Osteoblast (primary cell): ENCODE results near the gene NSD2. TPM values are rescaled to one million over a fixed set of nuclear protein-coding genes. Genes with fewer than 3 reads are reported as not detected.

Experiments used
- DNase-seq: peaks from one replicate; pipeline ENCODE4 v3.0.0; 2011; ENCODE audit warnings: low spot score, mixed read lengths; ENCODE audit not compliant: insufficient read length; ENCODE audit errors: missing footprints
- H2AFZ ChIP-seq: 2 replicates; pipeline ENCODE4 v1.6.0; 2011; ENCODE audit warnings: mild to moderate bottlenecking, low read length
- H3K27ac ChIP-seq: 2 replicates; pipeline ENCODE4 v1.5.1; 2011; ENCODE audit warnings: mild to moderate bottlenecking, low read depth, low read length, moderate library complexity
- H3K27me3 ChIP-seq: 2 replicates; pipeline ENCODE4 v1.6.0; 2012; ENCODE audit warnings: mild to moderate bottlenecking, control low read depth, inconsistent platforms, low read length, moderate library complexity; ENCODE audit not compliant: insufficient read depth
- H3K36me3 ChIP-seq: 2 replicates; pipeline ENCODE4 v1.5.1; 2011; ENCODE audit warnings: mild to moderate bottlenecking, low read length, control low read depth, moderate library complexity; ENCODE audit not compliant: insufficient read depth
- H3K4me1 ChIP-seq: 2 replicates; pipeline ENCODE4 v1.5.1; 2011; ENCODE audit warnings: mild to moderate bottlenecking, low read length, control low read depth, moderate library complexity; ENCODE audit not compliant: insufficient read depth
- H3K4me2 ChIP-seq: 2 replicates; pipeline ENCODE4 v1.6.0; 2011; ENCODE audit warnings: mild to moderate bottlenecking, low read length; ENCODE audit not compliant: insufficient read depth
- H3K4me3 ChIP-seq: fragments of 200-600 bp; sonication (generic); 3 replicates; pipeline ENCODE4 v1.5.1; 2012; ENCODE audit warnings: mild to moderate bottlenecking, low read length, inconsistent platforms; ENCODE audit not compliant: insufficient read depth
- H3K79me2 ChIP-seq: 2 replicates; pipeline ENCODE4 v1.6.0; 2012; ENCODE audit warnings: mild to moderate bottlenecking, low read length, control low read depth, inconsistent platforms; ENCODE audit not compliant: insufficient read depth
- H3K9me3 ChIP-seq: 2 replicates; pipeline ENCODE4 v1.5.1; 2011; ENCODE audit warnings: low read depth, low read length, control low read depth
- H4K20me1 ChIP-seq: 2 replicates; pipeline ENCODE4 v1.6.0; 2012; ENCODE audit warnings: mild to moderate bottlenecking, low read length, control low read depth; ENCODE audit not compliant: insufficient read depth
- total RNA-seq: library from RNA; depleted of rRNA; stranded (reverse); fragments of >200 nt; gene quantifications from 2 replicates; pipeline ENCODE4 v1.2.3, GENCODE V29; 2012
- TF ChIP-seq, protein P1 (sequence below): IDR thresholded peaks from 2 replicates; pipeline ENCODE4 v1.5.1; 2011; ENCODE audit warnings: mild to moderate bottlenecking, low read depth, low read length, moderate library complexity; ENCODE audit errors: extremely low read depth

The NSD2 gene
- total RNA-seq, 1 donor = 58.6 TPM

DNA sequence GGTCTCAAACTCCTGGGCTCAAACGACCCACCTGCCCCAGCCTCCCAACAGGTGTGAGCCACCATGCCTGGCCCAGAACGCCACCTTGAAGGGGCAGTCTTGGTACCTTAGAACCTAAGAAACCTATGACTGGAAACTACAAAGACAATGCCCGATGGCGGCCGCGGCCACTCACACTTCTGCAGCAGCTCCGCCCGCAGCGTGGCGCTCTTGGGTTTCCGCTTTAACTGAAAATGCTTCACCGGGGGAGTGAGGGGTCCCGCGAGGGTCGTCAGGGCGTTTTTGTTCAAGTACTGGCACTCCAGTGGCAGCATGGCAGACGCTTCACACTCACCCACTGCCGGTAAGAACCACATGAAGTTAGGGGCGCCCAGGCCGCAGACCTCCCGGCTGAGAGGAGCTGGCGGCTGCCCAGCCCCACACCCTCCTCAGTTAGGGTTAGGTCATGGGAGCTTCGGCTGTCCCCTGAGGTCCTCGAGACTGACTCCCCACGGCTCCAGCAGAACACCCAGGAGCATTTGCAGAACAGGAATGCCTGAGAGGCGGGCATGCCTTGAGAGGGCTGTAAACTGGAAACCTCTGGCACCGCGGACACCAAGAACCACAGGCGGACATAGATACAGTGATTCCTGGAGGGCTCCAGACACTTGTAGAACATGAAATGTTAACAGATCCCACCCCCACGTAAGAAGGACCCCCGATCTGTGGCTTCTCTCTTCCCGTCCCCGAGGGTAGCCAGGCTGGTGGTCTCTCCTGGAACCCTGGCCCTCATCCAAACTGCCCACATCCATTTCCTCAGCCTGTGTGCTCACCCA lies 118.5 kb downstream of the NSD2 start:
- Histone ChIP-seq H3K36me3 (peaks cover 6% of the 10 kb centered on the region), H4K20me1 (peaks cover 17% of the 10 kb centered on the region)
- TF ChIP-seq, protein P1, sequence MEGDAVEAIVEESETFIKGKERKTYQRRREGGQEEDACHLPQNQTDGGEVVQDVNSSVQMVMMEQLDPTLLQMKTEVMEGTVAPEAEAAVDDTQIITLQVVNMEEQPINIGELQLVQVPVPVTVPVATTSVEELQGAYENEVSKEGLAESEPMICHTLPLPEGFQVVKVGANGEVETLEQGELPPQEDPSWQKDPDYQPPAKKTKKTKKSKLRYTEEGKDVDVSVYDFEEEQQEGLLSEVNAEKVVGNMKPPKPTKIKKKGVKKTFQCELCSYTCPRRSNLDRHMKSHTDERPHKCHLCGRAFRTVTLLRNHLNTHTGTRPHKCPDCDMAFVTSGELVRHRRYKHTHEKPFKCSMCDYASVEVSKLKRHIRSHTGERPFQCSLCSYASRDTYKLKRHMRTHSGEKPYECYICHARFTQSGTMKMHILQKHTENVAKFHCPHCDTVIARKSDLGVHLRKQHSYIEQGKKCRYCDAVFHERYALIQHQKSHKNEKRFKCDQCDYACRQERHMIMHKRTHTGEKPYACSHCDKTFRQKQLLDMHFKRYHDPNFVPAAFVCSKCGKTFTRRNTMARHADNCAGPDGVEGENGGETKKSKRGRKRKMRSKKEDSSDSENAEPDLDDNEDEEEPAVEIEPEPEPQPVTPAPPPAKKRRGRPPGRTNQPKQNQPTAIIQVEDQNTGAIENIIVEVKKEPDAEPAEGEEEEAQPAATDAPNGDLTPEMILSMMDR = no peak

DNA sequence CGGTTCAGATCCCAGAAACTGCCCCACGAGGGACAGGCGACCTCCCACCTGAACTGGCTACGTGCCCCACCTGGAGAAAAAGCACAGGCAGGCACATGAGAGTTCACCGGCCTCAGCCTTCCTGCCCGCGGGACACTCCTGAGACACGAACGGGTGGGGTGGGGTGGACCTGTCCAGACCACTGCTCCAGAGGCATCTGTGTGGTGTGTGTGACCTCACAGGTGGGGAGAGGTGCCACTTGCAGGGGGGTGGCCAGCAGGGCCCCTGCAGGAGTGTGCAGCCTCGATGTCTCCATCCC lies 119.1 kb downstream of the NSD2 start:
- Histone ChIP-seq H3K4me3 (no peak overlapping the region), H4K20me1 (peaks cover 18% of the 10 kb centered on the region), H3K27ac (no peak overlapping the region), H3K4me2 (no peak overlapping the region), H3K36me3 (peaks cover 6% of the 10 kb centered on the region), H3K9me3 (no peaks in the 10 kb centered on the region), H3K79me2 (peaks cover 28% of the 10 kb centered on the region), H3K4me1 (no peaks in the 10 kb centered on the region), H3K27me3 (no peaks in the 10 kb centered on the region), H2AFZ (no peak overlapping the region)
- peak; percentile 26 for DNase-seq
- TF ChIP-seq, protein P1 = no peak

More for the DNA sequence above, 118.5 kb downstream of the NSD2 start:
- no peak overlapping the region for H3K4me2 ChIP-seq
- H3K79me2 ChIP-seq = peaks cover 25% of the 10 kb centered on the region
- no peaks in the 10 kb centered on the region for H3K27me3 ChIP-seq
- no peaks in the 10 kb centered on the region for H3K4me1 ChIP-seq
- H3K9me3 ChIP-seq = no peaks in the 10 kb centered on the region
- no peak overlapping the region for H2AFZ ChIP-seq
- peak; percentile 72 for DNase-seq
- H3K4me3 ChIP-seq = no peak overlapping the region
- no peak overlapping the region for H3K27ac ChIP-seq

DNA sequence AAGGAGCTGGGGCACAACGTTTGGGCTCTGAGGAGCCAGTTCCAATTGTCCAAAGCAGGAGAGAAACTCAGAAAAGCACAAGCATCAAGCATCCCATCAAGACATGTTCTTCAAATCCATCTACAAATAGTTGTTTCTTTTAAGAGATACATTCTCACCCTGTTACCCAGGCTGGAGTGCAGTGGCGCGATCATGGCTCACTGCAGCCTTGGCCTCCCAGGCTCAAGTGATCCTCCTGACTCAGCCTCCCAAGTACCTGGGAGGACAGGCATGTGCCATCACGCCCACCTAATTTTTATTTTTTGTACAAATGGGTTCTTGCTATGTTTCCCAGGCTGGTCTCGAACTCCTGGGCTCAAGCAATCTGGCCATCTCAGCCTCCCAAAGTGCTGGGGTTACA lies 119.5 kb downstream of the NSD2 start:
- no peak overlapping the region for H3K27ac ChIP-seq
- peaks cover 6% of the 10 kb centered on the region for H3K36me3 ChIP-seq
- no peak overlapping the region for H3K4me3 ChIP-seq
- TF ChIP-seq, protein P1 = no peak
- peaks cover 18% of the 10 kb centered on the region for H4K20me1 ChIP-seq
- H3K4me2 ChIP-seq = no peak overlapping the region
- H3K4me1 ChIP-seq = no peaks in the 10 kb centered on the region
- H3K9me3 ChIP-seq = no peaks in the 10 kb centered on the region
- no peak for DNase-seq
- H2AFZ ChIP-seq = no peak overlapping the region
- H3K79me2 ChIP-seq = peaks cover 30% of the 10 kb centered on the region
- no peaks in the 10 kb centered on the region for H3K27me3 ChIP-seq

DNA sequence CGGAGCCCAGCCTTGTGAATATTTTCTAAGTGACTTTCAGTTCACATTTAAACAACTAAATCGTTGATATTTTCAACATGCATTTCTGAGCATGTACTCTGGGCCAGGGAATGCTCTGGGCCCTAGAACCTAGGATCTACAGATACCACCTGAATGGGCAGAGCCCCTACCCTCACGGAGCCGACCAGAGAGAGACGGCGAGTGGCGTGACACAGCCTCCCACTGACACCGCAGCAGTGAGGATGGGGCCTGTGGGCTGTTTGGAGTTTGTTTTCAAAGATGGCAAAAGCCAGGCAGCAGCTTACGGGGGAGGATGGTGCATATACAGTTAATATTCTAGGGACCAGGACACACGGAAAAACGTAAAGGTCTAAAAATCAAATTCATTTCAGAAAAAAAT lies 119.9 kb downstream of the NSD2 start:
- no peaks in the 10 kb centered on the region for H3K9me3 ChIP-seq
- H3K4me1 ChIP-seq = no peaks in the 10 kb centered on the region
- H3K4me3 ChIP-seq = no peak overlapping the region
- peaks cover 35% of the 10 kb centered on the region for H3K79me2 ChIP-seq
- no peak overlapping the region for H3K4me2 ChIP-seq
- H3K27me3 ChIP-seq = no peaks in the 10 kb centered on the region
- no peak overlapping the region for H2AFZ ChIP-seq
- no peak overlapping the region for H3K27ac ChIP-seq
- peaks cover 6% of the 10 kb centered on the region for H3K36me3 ChIP-seq
- H4K20me1 ChIP-seq = peaks cover 21% of the 10 kb centered on the region
- TF ChIP-seq, protein P1 = no peak
- DNase-seq = peak; percentile 52
